CD4-positive, alpha-beta memory T cell (primary cell): ENCODE measurements around the gene ESYT3. TPM values are rescaled to one million over a fixed set of nuclear protein-coding genes. Genes with fewer than 3 reads are reported as not detected.

ENCODE experiments used
- CTCF ChIA-PET: fragments of 350-600 bp; sonication (Branson Sonifier 250); formaldehyde crosslinking; loops from one replicate; lab custom pipeline; 2021; ENCODE audit warnings: inconsistent platforms; ENCODE audit not compliant: partially characterized antibody; lab: Charles Lee
- POLR2A ChIA-PET: fragments of 350-600 bp; sonication (Branson Sonifier 250); formaldehyde crosslinking; loops from one replicate; lab custom pipeline; 2021; ENCODE audit not compliant: partially characterized antibody; lab: Charles Lee
- DNase-seq, 5 donors: peaks; one replicate each; pipeline versions ENCODE4 v3.0.0 to v3.0.0-alpha.2; 2020 to 2022; ENCODE audit warnings: mixed read lengths in 1 of 5
- H3K27ac ChIP-seq: one replicate; pipeline ENCODE4 v1.7.0; 2013; ENCODE audit warnings: low read depth, low read length
- H3K27me3 ChIP-seq: 2 replicates; pipeline ENCODE4 v1.7.0; 2013; ENCODE audit warnings: mild to moderate bottlenecking, low read length, moderate library complexity; ENCODE audit not compliant: insufficient read depth
- H3K36me3 ChIP-seq: 2 replicates; pipeline ENCODE4 v1.7.0; 2013; ENCODE audit warnings: mild to moderate bottlenecking, low read length, moderate library complexity; ENCODE audit not compliant: insufficient read depth
- H3K4me1 ChIP-seq: 2 replicates; pipeline ENCODE4 v1.7.0; 2013; ENCODE audit warnings: mild to moderate bottlenecking, low read length, moderate library complexity; ENCODE audit not compliant: insufficient read depth
- H3K4me3 ChIP-seq, 2 donors: one replicate each; pipeline ENCODE4 v1.7.0; 2013; ENCODE audit warnings: low read length in 2 of 2, mild to moderate bottlenecking in 1 of 2
- H3K9me3 ChIP-seq, 2 donors: one replicate each; pipeline ENCODE4 v1.7.0; 2013; ENCODE audit warnings: low read length in 2 of 2, control low read depth in 1 of 2; ENCODE audit not compliant: control insufficient read depth in 1 of 2
- H3K27ac Mint-ChIP-seq, 7 donors: one replicate each; pipeline ENCODE4 v1.8.0; 2020 to 2021; ENCODE audit warnings: mixed read lengths in 7 of 7, mild to moderate bottlenecking in 6 of 7, inconsistent platforms in 3 of 7, moderate library complexity in 3 of 7
- H3K27me3 Mint-ChIP-seq, 2 donors: one replicate each; pipeline ENCODE4 v1.8.0; 2020 to 2021; ENCODE audit warnings: mixed read lengths in 2 of 2
- H3K36me3 Mint-ChIP-seq, 2 donors: one replicate each; pipeline ENCODE4 v1.8.0; 2020 to 2021; ENCODE audit warnings: mixed read lengths in 2 of 2, inconsistent platforms in 1 of 2, mild to moderate bottlenecking in 1 of 2
- H3K4me1 Mint-ChIP-seq, 4 donors: one replicate each; pipeline ENCODE4 v1.8.0; 2020 to 2021; ENCODE audit warnings: mixed read lengths in 4 of 4, mild to moderate bottlenecking in 1 of 4
- H3K4me3 Mint-ChIP-seq, 8 donors: one replicate each; pipeline ENCODE4 v1.8.0; 2020 to 2021; ENCODE audit warnings: mixed read lengths in 8 of 8, mild to moderate bottlenecking in 7 of 8, moderate library complexity in 6 of 8, inconsistent platforms in 3 of 8
- H3K9me3 Mint-ChIP-seq, 8 donors: one replicate each; pipeline ENCODE4 v1.8.0; 2020 to 2021; ENCODE audit warnings: mixed read lengths in 8 of 8, mild to moderate bottlenecking in 5 of 8, inconsistent platforms in 3 of 8, moderate library complexity in 1 of 8
- intact Hi-C: fragments of 100-400 bp; cut with micrococcal nuclease; formaldehyde crosslinking; loops from one replicate; pipeline ENCODE4 v1.15.1; 2023
- polyA plus RNA-seq, 2 donors: library from polyadenylated mRNA; unstranded; fragments of 300-500 nt; fragmentation: Illumina TruSeq; gene quantifications; one replicate each; pipeline ENCODE4 v1.2.3, GENCODE V29; 2021
- total RNA-seq, 2 experiments: library from RNA; stranded (reverse); gene quantifications; one replicate each; pipeline ENCODE4 v1.2.3, GENCODE V29; 2021

ESYT3 gene
- total and polyA plus RNA-seq, 4 experiments from 2014 or later: 0.11 TPM; not detected in 3

GRCh38 chr3:138400651-138401070 lies 33.8 kb upstream of the ESYT3 start:
- ChIA-PET POLR2A (no interaction called here), CTCF (interaction anchor here (0.9 to 1.5 kb wide), 3 partner anchors 11 to 18 kb away, joined by 3 to 5 read pairs (median 4); no protein-coding TSS in a partner anchor)
- Histone ChIP-seq H3K4me1 (no peaks in the 10 kb centered on the region), H3K27ac (no peak overlapping the region), H3K27me3 (peaks cover 2% of the 10 kb centered on the region), H3K36me3 (no peaks in the 10 kb centered on the region), H3K4me3 (no peak overlapping the region), H3K9me3 (no peaks in the 10 kb centered on the region)
- Mint-ChIP-seq H3K4me3 (no peak overlapping the region), H3K27me3 (peaks cover 9 to 14% of the 10 kb centered on the region in 2 donors), H3K9me3 (no peaks in the 10 kb centered on the region), H3K27ac (no peak overlapping the region), H3K36me3 (no peaks in the 10 kb centered on the region), H3K4me1 (no peaks in the 10 kb centered on the region)
- intact Hi-C loops: no loop called here
- DNase-seq: no peak

- H3K27ac ChIP-seq: no peak overlapping the region
- Mint-ChIP-seq H3K36me3 (no peaks in the 10 kb centered on the region), H3K27ac (no peak overlapping the region), H3K4me3 (no peak overlapping the region), H3K27me3 (peaks cover 6 to 22% of the 10 kb centered on the region in 2 donors), H3K4me1 (no peaks in the 10 kb centered on the region), H3K9me3 (peaks cover 0 to 3% (median 0%) of the 10 kb centered on the region in 8 donors)
- DNase-seq: no peak
- intact Hi-C loops: no loop called here
- peaks cover 3% of the 10 kb centered on the region for H3K27me3 ChIP-seq
- no peaks in the 10 kb centered on the region for H3K9me3 ChIP-seq
- POLR2A ChIA-PET: no interaction called here
- no peak overlapping the region for H3K4me3 ChIP-seq
- CTCF ChIA-PET: interaction anchor here (0.9 kb wide), 1 partner anchor 17 kb away, joined by 3 read pairs; no protein-coding TSS in a partner anchor
- no peaks in the 10 kb centered on the region for H3K4me1 ChIP-seq
- no peaks in the 10 kb centered on the region for H3K36me3 ChIP-seq
Measured at GRCh38 chr3:138401834-138402233, 32.6 kb upstream of the ESYT3 start.

GRCh38 chr3:138404121-138404520 lies 30.3 kb upstream of the ESYT3 start:
- H3K36me3 ChIP-seq: no peaks in the 10 kb centered on the region
- H3K9me3 Mint-ChIP-seq: peaks cover 0 to 3% (median 0%) of the 10 kb centered on the region in 8 donors
- H3K4me3 ChIP-seq: no peak overlapping the region
- CTCF ChIA-PET: interaction anchor here (2.0 kb wide), 1 partner anchor 13 kb away, joined by 13 read pairs; no protein-coding TSS in a partner anchor
- no peak overlapping the region for H3K27ac ChIP-seq
- H3K4me1 ChIP-seq: no peaks in the 10 kb centered on the region
- H3K9me3 ChIP-seq: no peaks in the 10 kb centered on the region
- intact Hi-C loops: no loop called here
- H3K36me3 Mint-ChIP-seq: no peaks in the 10 kb centered on the region
- peaks cover 5 to 25% of the 10 kb centered on the region in 2 donors for H3K27me3 Mint-ChIP-seq
- H3K4me1 Mint-ChIP-seq: no peaks in the 10 kb centered on the region
- DNase-seq: no peak
- H3K4me3 Mint-ChIP-seq: no peak overlapping the region
- POLR2A ChIA-PET: no interaction called here
- no peak overlapping the region for H3K27ac Mint-ChIP-seq
- peaks cover 3% of the 10 kb centered on the region for H3K27me3 ChIP-seq

DNA sequence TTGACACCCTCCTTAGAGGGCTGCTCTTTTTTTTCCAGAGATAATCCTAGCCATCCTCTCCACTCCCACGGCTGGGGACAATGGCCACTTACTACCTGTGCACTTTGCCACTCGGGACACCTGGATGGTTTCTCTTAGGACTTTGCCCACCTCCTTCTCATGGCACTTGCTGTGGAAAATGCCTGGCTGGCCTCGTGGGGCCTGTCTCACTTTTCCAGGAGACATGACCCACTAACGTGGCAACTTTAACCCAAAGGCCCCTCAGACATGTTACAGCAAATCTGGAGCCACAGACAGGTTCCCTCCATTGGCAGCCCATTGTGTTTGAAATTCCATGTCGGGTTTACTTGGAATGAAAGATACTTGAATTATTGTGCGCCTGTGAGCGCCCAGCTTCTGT lies 29.4 kb upstream of the ESYT3 start:
- H3K4me3 ChIP-seq: no peak overlapping the region
- no peak for DNase-seq
- ChIA-PET POLR2A (no interaction called here), CTCF (interaction anchor here (1.5 to 4.8 kb wide), 3 partner anchors 10 to 13 kb away, joined by 3 to 31 read pairs (median 13); no protein-coding TSS in a partner anchor)
- Mint-ChIP-seq H3K27me3 (peaks cover 5 to 25% of the 10 kb centered on the region in 2 donors), H3K36me3 (no peaks in the 10 kb centered on the region), H3K4me3 (no peak overlapping the region), H3K4me1 (no peaks in the 10 kb centered on the region), H3K9me3 (peaks cover 0 to 3% (median 0%) of the 10 kb centered on the region in 8 donors), H3K27ac (no peak overlapping the region)
- intact Hi-C loops: no loop called here
- H3K27me3 ChIP-seq: peaks cover 3% of the 10 kb centered on the region
- H3K9me3 ChIP-seq: no peaks in the 10 kb centered on the region
- H3K27ac ChIP-seq: no peak overlapping the region
- H3K4me1 ChIP-seq: no peaks in the 10 kb centered on the region
- H3K36me3 ChIP-seq: no peaks in the 10 kb centered on the region

GRCh38 chr3:138405486-138405885 lies 28.9 kb upstream of the ESYT3 start:
- Histone ChIP-seq H3K9me3 (no peaks in the 10 kb centered on the region), H3K27ac (no peak overlapping the region), H3K36me3 (no peaks in the 10 kb centered on the region), H3K4me1 (no peaks in the 10 kb centered on the region), H3K4me3 (no peak overlapping the region), H3K27me3 (peaks cover 3% of the 10 kb centered on the region)
- Mint-ChIP-seq H3K4me1 (no peaks in the 10 kb centered on the region), H3K27ac (no peak overlapping the region), H3K4me3 (no peak overlapping the region), H3K9me3 (peaks cover 0 to 3% (median 0%) of the 10 kb centered on the region in 8 donors), H3K36me3 (no peaks in the 10 kb centered on the region), H3K27me3 (peaks cover 5 to 25% of the 10 kb centered on the region in 2 donors)
- intact Hi-C loops: no loop called here
- CTCF ChIA-PET: interaction anchor here (1.5 to 4.8 kb wide), 2 partner anchors 10 to 13 kb away, joined by 3 to 31 read pairs; no protein-coding TSS in a partner anchor
- POLR2A ChIA-PET: no interaction called here
- DNase-seq: no peak

GRCh38 chr3:138406606-138407005 lies 27.8 kb upstream of the ESYT3 start:
- Histone ChIP-seq H3K27ac (no peak overlapping the region), H3K9me3 (no peaks in the 10 kb centered on the region), H3K36me3 (no peaks in the 10 kb centered on the region), H3K4me1 (no peaks in the 10 kb centered on the region), H3K4me3 (no peak overlapping the region), H3K27me3 (peaks cover 3% of the 10 kb centered on the region)
- Mint-ChIP-seq H3K27ac (no peak overlapping the region), H3K9me3 (peaks cover 0 to 3% (median 0%) of the 10 kb centered on the region in 8 donors), H3K4me3 (no peak overlapping the region), H3K4me1 (no peaks in the 10 kb centered on the region), H3K27me3 (peaks cover 2 to 21% of the 10 kb centered on the region in 2 donors), H3K36me3 (no peaks in the 10 kb centered on the region)
- intact Hi-C loops: no loop called here
- DNase-seq: no peak
- POLR2A ChIA-PET: no interaction called here
- CTCF ChIA-PET: interaction anchor here (1.0 to 4.8 kb wide), 3 partner anchors 8 to 11 kb away, joined by 3 to 31 read pairs (median 3); no protein-coding TSS in a partner anchor

DNA sequence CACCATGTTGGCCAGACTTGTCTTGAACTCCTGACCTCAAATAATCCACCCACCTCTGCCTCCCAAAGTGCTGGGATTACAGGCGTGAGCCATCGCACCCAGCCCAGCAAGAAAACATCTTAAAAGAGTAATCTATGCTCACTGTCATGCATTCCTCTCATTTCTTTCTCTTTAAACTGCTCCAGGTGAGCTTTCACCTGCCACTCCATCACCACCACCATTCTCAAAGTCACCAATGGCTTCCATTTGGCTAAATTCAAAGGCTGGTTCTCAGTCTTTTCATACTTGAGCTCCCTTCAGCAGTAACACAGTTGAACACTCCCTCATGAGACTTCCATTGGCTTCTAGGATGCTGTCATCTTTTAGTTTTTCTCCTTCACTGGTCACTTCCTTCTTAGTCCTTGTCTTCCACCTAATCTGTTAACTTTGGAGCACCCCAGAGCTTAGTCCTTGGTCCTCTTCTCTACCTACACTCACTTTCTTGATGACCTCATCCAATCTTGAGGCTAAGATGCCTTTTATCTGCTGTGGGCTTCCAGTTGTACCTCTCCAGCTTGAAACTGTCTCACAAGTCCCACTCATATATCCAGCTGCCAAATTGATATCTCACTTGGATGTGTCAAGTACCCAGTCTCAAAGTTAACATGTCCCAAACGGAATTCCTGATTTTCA lies 27.0 kb upstream of the ESYT3 start:
- Mint-ChIP-seq H3K4me3 (no peak overlapping the region), H3K4me1 (no peaks in the 10 kb centered on the region), H3K9me3 (peaks cover 0 to 3% (median 0%) of the 10 kb centered on the region in 8 donors), H3K27ac (no peak overlapping the region), H3K36me3 (no peaks in the 10 kb centered on the region), H3K27me3 (peaks cover 2 to 19% of the 10 kb centered on the region in 2 donors)
- POLR2A ChIA-PET: no interaction called here
- Histone ChIP-seq H3K27me3 (peaks cover 3% of the 10 kb centered on the region), H3K36me3 (no peaks in the 10 kb centered on the region), H3K4me3 (no peak overlapping the region), H3K27ac (no peak overlapping the region), H3K4me1 (no peaks in the 10 kb centered on the region), H3K9me3 (no peaks in the 10 kb centered on the region)
- CTCF ChIA-PET: interaction anchor here (1.0 to 4.8 kb wide), 3 partner anchors 10 to 516 kb away, joined by 3 to 31 read pairs (median 3); no protein-coding TSS in a partner anchor
- intact Hi-C loops: no loop called here
- no peak for DNase-seq
